GM18499 (cell line): Measurements from ENCODE around the gene SIVA1.
"Not testable (repeated sequence)": the region's sequence is repeated elsewhere in the genome, so short reads cannot be mapped to it uniquely, and the experiment has no call there.

ENCODE experiments used
- ATAC-seq: cut with Tn5 transposase; IDR thresholded peaks from one replicate; pipeline ENCODE4 v1.9.1; 2021; ENCODE audit warnings: moderate number of reproducible peaks; ENCODE audit not compliant: insufficient read depth, unreplicated experiment

Gene SIVA1

DNA sequence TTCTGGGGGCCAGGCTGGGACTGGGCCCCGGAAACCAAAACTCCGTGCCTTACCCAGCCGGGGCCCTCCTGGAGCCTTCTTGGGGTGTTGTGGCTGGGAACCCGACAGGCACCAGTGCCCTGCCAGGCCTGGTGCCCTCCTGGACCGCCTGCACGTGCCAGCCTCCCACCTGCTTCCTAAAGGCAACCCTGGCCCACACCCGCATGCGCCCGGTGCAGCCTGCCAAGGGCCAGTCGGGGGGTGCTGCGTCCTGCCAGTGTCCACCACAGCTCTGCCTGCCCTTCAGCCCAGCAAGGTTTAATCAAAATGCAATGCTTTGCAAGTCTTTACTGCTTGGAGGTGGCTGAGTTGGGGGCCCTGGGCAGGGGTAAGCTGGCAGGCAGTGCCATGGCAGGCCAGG, 34.1 kb upstream of the SIVA1 start:
- ATAC-seq, result no peak

DNA sequence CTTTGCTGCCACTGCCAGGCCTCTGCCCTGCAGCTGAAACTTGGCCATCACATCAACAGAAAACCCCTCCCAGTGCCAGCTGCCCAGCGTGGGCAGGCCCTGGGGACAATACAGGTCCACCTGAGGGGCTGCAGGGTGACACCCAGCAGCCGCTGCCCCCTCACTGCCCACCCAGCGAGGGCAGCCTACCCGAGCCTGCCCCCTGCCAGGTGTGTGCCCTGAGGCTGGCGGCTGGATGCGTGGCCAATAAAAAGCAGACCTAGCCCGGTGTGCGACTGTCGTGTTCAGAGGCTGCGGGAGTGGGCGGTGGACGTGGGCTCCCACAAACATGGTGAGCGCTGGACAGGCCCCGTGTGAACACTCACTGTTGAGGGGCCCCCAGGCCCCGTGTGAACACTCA, 33.6 kb upstream of the SIVA1 start:
- no peak for ATAC-seq

DNA sequence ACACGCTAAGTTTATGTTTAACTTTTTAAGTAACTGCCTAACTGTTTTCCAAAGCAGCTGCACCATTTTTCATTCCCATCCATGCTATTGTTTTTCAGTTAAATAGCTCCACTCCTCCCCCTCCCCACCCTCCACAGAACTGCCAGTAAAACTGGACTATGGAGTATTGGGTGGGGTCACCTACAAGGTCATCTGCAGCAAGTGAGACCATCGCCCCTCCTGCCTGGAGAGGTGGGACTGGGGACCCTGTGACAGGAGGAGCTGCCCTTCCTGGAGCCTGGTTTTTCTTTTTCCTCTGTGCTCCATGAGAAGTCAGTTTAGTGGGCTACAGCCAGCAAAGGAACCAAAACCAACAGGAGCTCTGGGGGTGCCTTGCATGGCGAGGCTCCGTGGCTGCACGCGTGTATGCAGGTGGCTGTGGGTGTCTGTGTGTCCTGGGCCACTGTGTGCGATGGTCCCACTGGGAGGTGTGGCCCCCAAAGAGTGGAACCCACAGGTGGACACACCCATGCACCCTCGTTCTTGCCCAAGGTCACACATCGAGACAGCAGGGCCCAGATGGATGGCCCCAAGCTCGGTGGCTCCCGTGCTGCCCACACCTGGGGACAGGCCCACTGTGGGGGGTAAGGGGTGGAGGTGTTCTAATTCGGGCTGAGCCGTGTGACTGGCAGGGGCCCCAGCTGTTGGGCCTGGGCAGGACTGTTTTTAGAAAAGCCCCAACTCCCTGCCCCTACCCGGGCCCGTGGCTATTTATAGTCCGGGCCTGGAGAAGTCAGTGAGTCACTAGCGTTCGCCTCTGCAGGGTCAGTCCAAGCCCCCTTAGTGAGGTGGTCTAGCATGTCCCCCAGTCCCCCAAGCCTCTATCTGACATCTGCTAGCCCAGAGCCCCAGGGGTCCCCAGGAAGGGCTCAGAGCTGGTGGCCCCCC, 31.2 kb upstream of the SIVA1 start:
- no peak for ATAC-seq

DNA sequence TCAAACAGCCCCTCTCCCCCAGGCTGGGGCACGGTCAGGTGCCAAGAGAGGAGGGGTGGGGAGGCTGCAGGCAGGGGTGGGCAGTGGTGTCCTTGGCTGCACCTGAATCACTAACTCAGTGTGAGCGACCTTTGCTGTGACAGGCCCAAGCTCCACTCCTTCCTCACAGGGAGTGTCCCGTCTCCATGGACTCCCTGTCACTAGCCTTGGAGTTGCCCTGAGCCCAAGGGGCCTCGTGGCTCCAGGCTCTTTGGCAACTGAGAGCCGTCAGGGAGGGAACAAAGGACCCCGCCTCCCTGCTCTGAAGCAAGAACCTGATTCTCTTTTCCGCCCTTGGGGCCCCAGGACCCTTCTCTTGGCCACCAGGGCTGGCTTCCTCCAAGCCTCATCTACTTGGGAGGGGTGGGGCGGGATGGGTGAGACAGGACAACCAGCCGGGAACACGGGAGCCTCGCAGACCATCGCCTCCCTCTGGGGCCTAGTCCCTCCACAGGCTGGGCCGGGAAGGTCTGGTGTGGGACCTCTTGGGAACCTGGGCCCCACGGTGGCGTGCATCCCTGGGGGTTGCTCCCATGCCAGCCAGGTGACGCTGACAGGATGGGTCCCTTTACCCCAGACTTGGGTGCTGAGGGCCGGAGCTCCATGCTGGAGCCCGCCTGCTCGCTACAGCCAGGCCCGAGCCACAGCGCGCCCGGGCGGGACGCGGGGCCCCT, 29.9 kb upstream of the SIVA1 start:
- ATAC-seq, result no peak

DNA sequence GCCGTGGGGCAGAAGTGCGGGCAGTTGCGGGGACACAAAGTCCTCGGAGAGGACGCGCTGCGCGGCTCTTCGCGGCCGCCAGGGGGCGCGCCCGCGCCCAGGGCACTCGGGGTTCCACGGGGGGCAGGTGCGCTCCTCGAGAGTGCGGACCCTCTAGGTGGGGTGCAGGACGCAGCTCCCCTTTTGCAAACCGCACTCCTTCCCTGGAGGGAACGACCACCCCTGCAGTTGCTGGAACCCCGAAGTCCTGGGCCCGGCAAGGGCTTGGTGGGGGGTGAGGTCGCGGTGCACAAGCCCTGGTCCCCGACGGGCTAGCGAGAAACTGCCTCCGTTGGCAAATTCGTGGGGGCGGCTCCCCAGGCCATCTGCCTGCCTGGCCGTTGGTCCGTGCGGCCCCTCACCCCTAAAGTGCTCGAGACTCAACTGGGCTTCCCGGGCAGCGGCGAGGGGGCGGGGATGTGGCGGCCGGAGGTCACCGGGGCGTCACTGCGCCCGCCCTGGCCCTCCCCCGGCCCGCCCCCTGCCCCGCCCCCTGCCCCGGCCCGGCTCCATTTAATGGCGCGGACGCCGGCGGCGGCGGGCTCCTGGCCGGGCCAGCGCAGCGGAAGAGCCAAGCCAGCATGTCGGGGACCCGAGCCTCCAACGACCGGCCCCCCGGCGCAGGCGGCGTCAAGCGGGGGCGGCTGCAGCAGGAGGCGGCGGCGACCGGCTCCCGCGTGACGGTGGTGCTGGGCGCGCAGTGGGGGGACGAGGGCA, 29.1 kb upstream of the SIVA1 start, which contains the start of gene ADSS1:
ADSS1 (plus strand) TSS at position 579 of the 756 bp plus-strand sequence; CDS start at position 621, 42 bp downstream.
- no peak for ATAC-seq

DNA sequence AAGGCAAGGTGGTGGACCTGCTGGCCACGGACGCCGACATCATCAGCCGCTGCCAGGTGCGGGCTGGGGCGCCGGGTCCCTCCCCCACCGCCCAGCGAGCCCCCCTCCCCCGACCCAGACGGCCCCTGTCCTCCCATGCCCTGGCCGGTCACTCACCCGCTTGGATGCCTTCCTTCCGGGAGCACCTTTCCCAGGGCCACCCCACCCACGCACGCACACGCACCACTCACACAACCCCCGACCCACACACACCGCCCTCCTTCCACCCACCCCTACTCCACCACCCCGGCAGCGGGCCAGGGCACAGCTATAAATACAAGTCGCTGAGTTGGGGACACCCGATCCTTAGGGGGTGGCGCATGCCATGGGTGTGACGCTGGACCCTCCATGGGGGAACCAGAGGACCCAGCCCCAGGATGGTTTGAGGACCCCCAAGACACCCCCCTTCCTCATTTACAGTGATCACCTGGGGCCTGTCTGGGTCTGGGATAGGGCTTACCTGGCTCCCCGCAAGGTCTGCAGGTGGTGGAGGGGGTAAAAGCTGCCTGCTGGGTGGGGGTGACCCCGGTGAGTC, 28.5 kb upstream of the SIVA1 start:
- no peak for ATAC-seq

DNA sequence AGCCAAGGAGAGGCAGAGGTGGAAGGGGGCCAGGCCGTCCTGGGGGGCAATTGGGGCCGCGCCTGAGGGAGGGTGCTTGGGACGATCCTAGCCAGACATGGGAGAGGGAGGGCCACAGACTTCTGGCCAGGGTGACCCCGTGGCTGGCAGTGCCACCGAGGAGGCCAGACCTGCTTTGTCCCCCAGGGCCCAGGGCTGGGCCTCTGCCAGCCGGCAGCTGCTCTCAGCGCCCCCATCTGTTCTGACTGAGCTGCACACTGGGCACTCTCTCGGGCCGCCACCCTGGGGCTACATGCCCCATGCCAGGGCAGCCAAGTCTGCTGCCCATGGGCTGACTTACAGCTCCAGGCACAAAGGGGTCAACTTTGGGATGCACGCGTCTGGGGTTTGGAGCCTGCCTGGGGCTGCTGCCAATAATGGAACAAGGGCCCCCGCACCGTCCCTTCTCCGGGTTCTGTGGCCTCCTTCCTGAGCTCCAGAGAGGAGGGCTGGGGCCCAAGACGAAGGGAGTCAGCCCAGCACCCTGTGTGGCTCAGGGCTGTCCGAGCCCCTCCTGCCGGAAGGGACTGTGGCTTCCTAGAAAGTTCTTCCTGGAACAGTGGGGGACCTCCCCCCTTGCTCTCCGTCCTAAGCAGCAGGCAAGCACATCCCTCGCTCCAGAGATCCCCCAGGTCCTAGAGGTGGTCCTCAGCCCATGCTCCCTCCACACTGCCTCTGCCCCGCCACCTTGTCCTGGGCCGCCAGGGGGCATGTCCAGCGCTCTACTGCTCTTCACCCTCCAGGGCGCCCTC, 27.8 kb upstream of the SIVA1 start:
- no peak for ATAC-seq

DNA sequence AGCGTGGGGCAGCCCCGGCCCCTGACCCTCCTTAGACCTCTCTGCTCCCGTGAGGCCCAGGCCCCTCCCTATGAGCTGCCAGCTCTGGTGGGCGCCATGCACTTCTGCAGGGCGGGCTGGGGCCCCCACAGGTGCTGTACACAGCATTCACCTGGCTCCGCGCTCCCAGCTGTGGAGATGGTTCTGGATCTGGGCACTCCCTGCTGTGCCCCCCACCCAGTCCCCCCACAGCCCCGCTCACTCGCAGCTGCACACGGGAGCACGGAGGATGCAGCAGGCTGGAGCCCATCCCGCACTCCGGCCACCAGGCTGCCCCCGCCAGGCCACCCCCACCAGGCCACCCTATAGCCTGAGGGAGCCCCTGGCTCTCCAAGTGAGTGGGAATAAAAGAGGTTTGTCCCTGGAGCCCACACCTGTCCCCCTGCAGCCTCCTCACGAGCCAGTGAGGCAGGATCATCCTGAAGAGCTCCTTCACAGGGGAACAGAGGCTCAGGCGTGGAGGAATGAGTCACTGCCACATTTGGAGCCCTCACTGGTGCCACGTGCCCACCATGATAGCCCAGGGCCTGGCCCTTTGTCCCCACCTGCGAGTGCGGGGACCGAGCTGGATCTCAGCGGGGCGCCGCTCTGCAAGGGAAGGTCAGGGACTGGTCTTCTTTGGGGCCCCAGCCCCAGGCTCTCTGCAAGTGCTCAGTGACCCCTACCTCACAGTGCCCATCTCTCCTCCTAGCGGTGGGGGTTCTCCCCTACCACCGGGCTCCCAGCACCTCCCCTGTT, 27.0 kb upstream of the SIVA1 start:
- ATAC-seq, result no peak

DNA sequence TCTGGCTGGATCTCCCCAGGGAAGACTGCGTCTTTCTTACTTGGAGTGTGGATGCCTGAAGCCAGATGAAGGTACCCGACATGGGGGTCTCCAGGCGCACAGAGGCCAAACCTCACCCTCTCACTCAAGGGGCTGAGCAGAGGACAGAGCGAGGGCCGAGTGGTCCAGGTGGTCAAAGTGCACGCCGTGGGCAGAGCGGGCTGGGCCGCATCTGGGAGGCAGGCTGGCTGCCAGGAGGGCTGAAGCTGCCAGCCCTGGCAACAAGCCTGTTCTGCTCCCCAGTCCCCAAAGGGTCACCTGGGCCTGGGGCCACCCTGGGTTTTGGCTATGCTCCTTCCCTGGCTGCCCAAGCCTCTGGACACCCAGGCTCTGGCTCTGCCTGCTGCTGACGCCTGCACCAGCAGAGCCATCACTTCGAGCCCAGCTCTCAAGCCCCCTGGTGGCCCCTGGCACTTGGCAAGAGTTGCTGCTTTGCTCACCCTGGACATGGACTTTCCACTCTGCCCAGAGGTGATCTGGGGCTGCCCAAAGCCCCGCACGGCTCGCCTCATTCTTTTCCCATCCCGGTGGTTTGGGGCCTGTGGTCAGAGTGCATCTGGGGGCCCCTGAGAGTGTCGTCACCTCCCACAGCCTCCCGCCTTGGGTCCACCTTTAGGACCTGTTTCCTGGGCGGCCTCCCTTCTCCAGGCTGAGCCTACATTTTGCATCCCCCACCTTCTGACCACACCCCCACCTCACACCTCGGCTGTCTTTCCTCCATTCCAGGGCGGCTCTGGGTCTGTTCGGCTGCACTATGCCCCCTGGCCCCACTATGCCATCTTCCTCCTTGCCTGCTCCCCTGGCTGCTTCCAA, 26.1 kb upstream of the SIVA1 start:
- ATAC-seq, result no peak

DNA sequence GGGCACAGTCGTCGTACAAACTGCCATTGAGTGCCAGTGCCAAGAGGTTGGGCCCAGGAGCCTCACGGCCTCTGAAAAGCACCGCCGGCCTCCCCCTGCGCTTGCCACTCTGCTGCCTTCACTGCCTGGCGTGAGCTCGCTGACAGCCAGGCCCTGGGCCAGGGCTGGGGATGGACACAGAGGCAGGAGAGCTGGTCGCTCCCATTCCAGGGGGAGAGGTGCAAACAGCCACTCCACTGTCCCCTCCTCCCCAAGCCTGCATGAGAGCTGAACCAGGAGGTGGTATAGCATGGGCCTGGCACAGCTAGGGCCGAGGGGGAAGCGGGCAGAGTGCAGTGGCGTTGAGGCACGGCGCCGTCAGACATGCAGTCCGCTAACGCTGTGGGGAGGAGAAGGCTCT, 24.3 kb upstream of the SIVA1 start:
- no peak for ATAC-seq

DNA sequence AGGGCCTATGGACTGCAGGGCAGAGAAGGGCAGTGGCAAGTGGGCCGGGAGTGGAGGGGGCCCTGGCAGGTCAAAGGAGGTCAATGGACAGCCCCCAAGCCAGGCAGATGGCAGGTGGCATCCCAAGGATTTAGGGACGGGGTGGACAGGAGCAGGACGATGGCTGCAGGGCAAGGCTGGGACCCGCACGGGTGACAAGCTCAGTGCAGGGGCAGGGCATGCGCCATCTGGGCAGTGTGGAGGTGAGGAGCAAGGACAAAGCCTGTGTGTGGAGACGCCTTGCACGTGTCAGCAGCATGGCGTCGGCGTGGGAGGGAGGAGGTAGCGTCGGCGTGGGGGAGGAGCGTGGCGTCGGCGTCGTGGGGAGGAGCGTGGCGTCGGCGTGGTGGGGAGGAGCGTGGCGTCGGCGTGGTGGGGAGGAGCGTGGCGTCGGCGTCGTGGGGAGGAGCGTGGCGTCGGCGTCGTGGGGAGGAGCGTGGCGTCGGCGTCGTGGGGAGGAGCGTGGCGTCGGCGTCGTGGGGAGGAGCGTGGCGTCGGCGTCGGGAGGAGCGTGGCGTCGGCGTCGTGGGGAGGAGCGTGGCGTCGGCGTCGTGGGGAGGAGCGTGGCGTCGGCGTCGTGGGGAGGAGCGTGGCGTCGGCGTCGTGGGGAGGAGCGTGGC, 23.6 kb upstream of the SIVA1 start:
- ATAC-seq, result not testable (repeated sequence)

DNA sequence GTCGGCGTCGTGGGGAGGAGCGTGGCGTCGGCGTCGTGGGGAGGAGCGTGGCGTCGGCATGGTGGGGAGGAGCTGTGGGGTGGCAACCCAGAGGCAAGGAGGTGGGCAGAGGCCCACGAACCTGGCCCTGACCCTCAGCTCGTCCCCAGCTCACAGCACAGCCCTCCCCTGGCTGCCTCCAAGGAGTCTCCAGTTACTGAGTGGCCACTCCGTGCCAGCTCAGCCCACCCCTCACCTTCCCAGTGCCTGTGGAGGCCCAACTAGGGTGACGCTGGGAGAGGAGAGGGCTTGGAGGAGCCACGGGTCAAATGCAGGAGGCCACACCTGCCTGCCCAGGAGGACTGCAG, 23.1 kb upstream of the SIVA1 start:
- ATAC-seq, result no peak

DNA sequence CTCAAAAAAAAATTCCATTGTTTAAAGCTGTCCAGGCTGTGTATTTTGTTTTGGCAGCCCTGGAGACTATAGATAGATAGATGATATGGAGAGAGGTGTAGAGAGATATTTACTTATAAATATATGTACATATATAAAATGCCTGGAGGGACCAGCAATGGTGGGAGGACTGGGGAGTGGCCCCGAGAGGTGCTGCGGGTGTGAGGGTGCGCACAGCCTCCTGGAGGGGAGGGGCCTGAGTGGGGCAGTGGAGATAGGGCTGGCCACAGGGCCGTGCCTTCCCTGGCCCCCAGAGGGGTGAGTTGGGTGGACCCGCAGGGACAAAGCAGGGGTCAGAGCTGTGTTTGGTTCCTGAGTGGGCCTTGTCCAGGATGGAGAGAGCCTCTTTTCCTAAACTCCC, 22.5 kb upstream of the SIVA1 start:
- no peak for ATAC-seq

DNA sequence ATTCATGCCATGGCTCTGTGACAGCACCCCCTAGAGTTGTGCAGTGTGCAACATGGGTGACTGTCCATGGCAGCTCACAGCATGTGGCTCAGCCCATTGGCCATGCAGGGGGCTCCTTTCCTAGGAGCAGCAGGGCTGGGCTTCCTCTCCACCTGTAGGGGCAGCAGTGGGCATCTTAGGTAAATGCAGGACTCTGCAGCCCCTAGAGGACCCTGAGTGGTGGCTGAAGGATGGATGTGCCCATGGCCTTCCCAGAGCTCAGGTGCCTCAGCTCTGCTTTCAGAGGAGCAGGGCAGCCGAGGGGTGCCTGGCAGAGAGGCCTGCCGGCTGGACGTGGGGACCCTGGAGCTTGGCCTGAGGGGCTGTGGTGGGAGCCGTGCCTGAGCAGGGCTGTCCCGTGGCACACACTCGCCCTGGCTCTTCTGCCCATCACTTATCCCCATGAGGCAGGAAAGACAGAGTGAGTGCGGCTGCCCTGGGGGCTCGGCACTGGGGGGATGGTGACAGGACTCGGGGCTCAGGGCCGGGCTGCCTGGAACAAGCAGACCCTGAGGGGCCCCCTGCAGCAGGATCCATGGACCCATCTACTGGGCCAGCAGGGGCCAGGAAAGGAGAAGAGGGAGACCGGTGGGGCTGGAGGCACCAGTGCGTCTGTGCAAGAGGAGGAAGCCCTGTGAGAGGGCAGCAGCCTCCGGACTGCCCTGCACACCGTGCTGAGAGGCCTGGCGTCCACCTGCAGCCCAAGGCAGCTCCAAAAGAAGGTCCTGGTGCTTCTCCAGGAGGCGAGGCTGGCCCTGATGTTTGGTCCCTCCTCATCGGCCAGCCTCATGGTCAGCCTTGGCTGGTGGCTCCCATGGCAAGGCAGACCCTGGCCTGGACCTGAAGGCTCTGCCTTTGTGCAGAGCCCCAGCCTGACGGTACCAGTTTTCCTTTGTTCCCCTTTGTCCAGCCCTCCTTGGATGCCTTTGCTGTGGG, 21.3 kb upstream of the SIVA1 start:
- no peak for ATAC-seq

DNA sequence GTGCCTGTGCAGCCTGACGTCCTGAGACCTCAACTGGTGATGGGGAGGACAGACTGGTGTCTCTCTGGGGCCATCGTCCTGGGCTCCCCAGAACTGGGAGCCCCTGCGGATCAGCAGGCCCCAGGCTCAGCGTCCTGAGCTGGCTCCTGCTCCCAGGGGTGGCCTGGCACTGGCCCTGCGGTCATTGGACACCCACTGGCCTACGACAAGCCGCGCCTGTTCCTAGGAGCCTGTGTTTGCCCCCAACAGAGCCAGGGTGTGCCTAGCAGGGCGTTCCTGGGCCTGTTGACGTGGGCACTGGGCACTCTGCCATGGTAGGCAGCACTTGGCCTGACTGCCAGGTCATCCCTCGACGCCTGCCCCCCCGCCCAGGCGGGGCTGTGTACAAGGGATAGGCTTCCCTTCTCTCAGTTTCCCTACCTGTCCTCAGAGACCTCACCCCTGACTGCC, 20.6 kb upstream of the SIVA1 start:
- no peak for ATAC-seq

DNA sequence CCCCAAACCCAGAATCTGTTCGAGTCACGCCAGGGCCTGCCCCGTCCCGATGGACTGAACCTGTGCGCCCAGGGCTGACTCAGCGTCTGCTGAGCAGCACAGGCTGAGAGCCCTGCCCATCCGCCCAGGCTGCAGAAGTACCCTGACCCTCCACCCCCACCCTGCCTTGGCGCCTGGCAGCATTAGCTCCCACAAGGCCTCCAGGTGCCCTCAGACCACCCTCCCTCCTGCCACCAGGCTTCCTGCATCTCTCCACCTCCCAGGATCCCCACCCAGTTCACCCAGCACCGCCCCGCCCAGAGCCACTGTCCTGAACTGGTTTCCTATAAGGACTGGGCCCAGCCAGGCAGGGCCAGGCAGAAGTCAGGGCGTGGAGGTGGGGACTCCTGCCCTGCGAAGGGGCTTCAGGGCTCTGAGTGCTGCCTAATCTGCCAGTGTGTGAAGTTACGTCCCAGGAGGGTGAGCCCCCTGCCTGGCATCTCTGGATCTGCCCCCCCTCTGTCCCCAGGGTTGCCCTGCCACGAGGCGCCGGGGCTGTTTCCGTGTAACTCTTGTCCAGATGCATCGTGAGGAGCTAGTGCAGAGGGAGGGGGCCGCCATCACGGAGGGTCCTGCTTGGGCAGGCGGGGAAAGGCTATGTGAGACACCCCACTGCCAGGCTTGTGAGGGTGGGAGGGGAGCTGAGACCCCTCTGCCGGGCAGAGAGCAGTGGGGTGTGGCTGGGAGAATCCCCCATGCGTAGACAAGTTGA, 19.8 kb upstream of the SIVA1 start:
- no peak for ATAC-seq
